H9 (cell line): ENCODE data around the gene SEPTIN2. TPM values are rescaled to one million over a fixed set of nuclear protein-coding genes. Genes with fewer than 3 reads are reported as not detected.

Experiments
- DNase-seq: peaks from one replicate; pipeline ENCODE4 v3.0.0-alpha.2; 2017
- H2AFZ ChIP-seq: one replicate; pipeline ENCODE4 v1.6.1; 2013; ENCODE audit warnings: mild to moderate bottlenecking, low read length, control low read depth, moderate library complexity
- H2AK5ac ChIP-seq: 2 replicates; pipeline ENCODE4 v1.6.1; 2013; ENCODE audit warnings: low read length, control low read depth, mixed read lengths; ENCODE audit not compliant: insufficient read length
- H2BK120ac ChIP-seq: one replicate; pipeline ENCODE4 v1.6.1; 2013; ENCODE audit warnings: low read depth, mild to moderate bottlenecking, low read length, control low read depth, inconsistent platforms; ENCODE audit not compliant: poor library complexity, severe bottlenecking
- H2BK12ac ChIP-seq: 2 replicates; pipeline ENCODE4 v1.6.1; 2013; ENCODE audit warnings: low read length, control low read depth, mixed read lengths, low read depth; ENCODE audit not compliant: insufficient read length
- H2BK15ac ChIP-seq: 2 replicates; pipeline ENCODE4 v1.6.1; 2013; ENCODE audit warnings: low read depth, low read length, control low read depth
- H2BK20ac ChIP-seq: one replicate; pipeline ENCODE4 v1.6.1; 2013; ENCODE audit warnings: low read depth, mild to moderate bottlenecking, low read length, control low read depth, inconsistent platforms; ENCODE audit not compliant: poor library complexity, severe bottlenecking
- H2BK5ac ChIP-seq: 2 replicates; pipeline ENCODE4 v1.6.1; 2013; ENCODE audit warnings: low read length, control low read depth, mixed read lengths; ENCODE audit not compliant: insufficient read length
- H3K14ac ChIP-seq: 2 replicates; pipeline ENCODE4 v1.6.1; 2013; ENCODE audit warnings: low read length, control low read depth; ENCODE audit not compliant: insufficient read depth
- H3K18ac ChIP-seq: 2 replicates; pipeline ENCODE4 v1.6.1; 2013; ENCODE audit warnings: low read depth, mild to moderate bottlenecking, mixed read lengths, low read length, control low read depth; ENCODE audit not compliant: insufficient read length
- H3K23ac ChIP-seq: 2 replicates; pipeline ENCODE4 v1.6.1; 2013; ENCODE audit warnings: low read length, control low read depth, mixed read lengths, low read depth; ENCODE audit not compliant: insufficient read length
- H3K23me2 ChIP-seq: 2 replicates; pipeline ENCODE4 v1.6.1; 2013; ENCODE audit warnings: low read depth, mild to moderate bottlenecking, mixed read lengths, low read length, control low read depth; ENCODE audit not compliant: insufficient read length, poor library complexity, severe bottlenecking
- H3K27ac ChIP-seq: 2 replicates; pipeline ENCODE4 v1.5.1; 2013; ENCODE audit warnings: low read length, control low read depth, mixed read lengths, low read depth; ENCODE audit not compliant: insufficient read length
- H3K27me3 ChIP-seq: 2 replicates; pipeline ENCODE4 v1.6.1; 2013; ENCODE audit warnings: low read length, control low read depth, inconsistent platforms; ENCODE audit not compliant: insufficient read depth
- H3K4ac ChIP-seq: 2 replicates; pipeline ENCODE4 v1.6.1; 2013; ENCODE audit warnings: low read depth, mild to moderate bottlenecking, control low read depth, inconsistent platforms, low read length, moderate library complexity
- H3K4me1 ChIP-seq: 2 replicates; pipeline ENCODE4 v1.6.1; 2013; ENCODE audit warnings: low read length, control low read depth, inconsistent platforms; ENCODE audit not compliant: insufficient read depth
- H3K4me2 ChIP-seq: 2 replicates; pipeline ENCODE4 v1.6.1; 2013; ENCODE audit warnings: low read length, control low read depth, mixed read lengths; ENCODE audit not compliant: insufficient read length, insufficient read depth
- H3K56ac ChIP-seq: 2 replicates; pipeline ENCODE4 v1.6.1; 2013; ENCODE audit warnings: low read depth, mild to moderate bottlenecking, mixed read lengths, low read length, control low read depth; ENCODE audit not compliant: insufficient read length
- H3K79me1 ChIP-seq: 2 replicates; pipeline ENCODE4 v1.6.1; 2013; ENCODE audit warnings: low read depth, mild to moderate bottlenecking, moderate library complexity, low read length, control low read depth, inconsistent platforms; ENCODE audit not compliant: insufficient read depth, poor library complexity, severe bottlenecking
- H3K79me2 ChIP-seq: 2 replicates; pipeline ENCODE4 v1.6.1; 2013; ENCODE audit warnings: low read length, control low read depth, inconsistent platforms; ENCODE audit not compliant: insufficient read depth
- H3K9ac ChIP-seq: 2 replicates; pipeline ENCODE4 v1.6.1; 2013; ENCODE audit warnings: low read length, control low read depth, mixed read lengths; ENCODE audit not compliant: insufficient read length; ENCODE audit errors: extremely low read depth
- H3K9me3 ChIP-seq: one replicate; pipeline ENCODE4 v1.6.1; 2013; ENCODE audit warnings: low read depth, low read length, inconsistent platforms; ENCODE audit not compliant: control insufficient read depth
- H3T11ph ChIP-seq: one replicate; pipeline ENCODE4 v1.6.1; 2013; ENCODE audit warnings: mild to moderate bottlenecking, low read length, control low read depth, inconsistent platforms
- H4K20me1 ChIP-seq: one replicate; pipeline ENCODE4 v1.6.1; 2013; ENCODE audit not compliant: control insufficient read depth, insufficient read length, insufficient read depth
- H4K5ac ChIP-seq: 2 replicates; pipeline ENCODE4 v1.6.1; 2013; ENCODE audit warnings: low read depth, mild to moderate bottlenecking, mixed read lengths, low read length, control low read depth; ENCODE audit not compliant: insufficient read length
- H4K8ac ChIP-seq: replicated peaks from 2 replicates; pipeline ENCODE4 v1.6.1; 2013; ENCODE audit warnings: low read length, control low read depth, mixed read lengths, low read depth; ENCODE audit not compliant: insufficient read length
- H4K91ac ChIP-seq: 2 replicates; pipeline ENCODE4 v1.6.1; 2013; ENCODE audit warnings: low read depth, mild to moderate bottlenecking, moderate library complexity, mixed read lengths, low read length, control low read depth; ENCODE audit not compliant: insufficient read length
- H3K27ac Mint-ChIP-seq, 3 experiments: 2 replicates in 2 of 3; 3 replicates in 1 of 3; pipeline ENCODE4 v1.8.0; 2020 to 2021; ENCODE audit warnings: mixed read lengths in 3 of 3, mild to moderate bottlenecking in 1 of 3, moderate library complexity in 1 of 3
- H3K27me3 Mint-ChIP-seq: 2 replicates; pipeline ENCODE4 v1.8.0; 2021; ENCODE audit warnings: low read depth, mild to moderate bottlenecking, moderate library complexity, mixed read lengths
- H3K36me3 Mint-ChIP-seq, 3 experiments: 2 replicates in 2 of 3; 3 replicates in 1 of 3; pipeline ENCODE4 v1.8.0; 2020 to 2021; ENCODE audit warnings: low read depth in 3 of 3, mixed read lengths in 3 of 3; ENCODE audit not compliant: insufficient read depth in 1 of 3
- H3K4me1 Mint-ChIP-seq, 2 experiments: 2 replicates each; pipeline ENCODE4 v1.8.0; 2020; ENCODE audit warnings: mixed read lengths in 2 of 2
- H3K4me3 Mint-ChIP-seq, 2 experiments: 2 replicates in 1 of 2; 3 replicates in 1 of 2; pipeline ENCODE4 v1.8.0; 2020 to 2021; ENCODE audit warnings: mild to moderate bottlenecking in 2 of 2, mixed read lengths in 2 of 2, moderate library complexity in 1 of 2
- H3K9me3 Mint-ChIP-seq, 2 experiments: 2 replicates in 1 of 2; 3 replicates in 1 of 2; pipeline ENCODE4 v1.8.0; 2020; ENCODE audit warnings: mild to moderate bottlenecking in 2 of 2, mixed read lengths in 2 of 2, moderate library complexity in 1 of 2
- CTCF ChIP-seq: fragments of 200-600 bp; sonication (generic); conservative IDR thresholded peaks from 3 replicates; pipeline ENCODE4 v1.8.0; 2021; ENCODE audit warnings: antibody characterized with exemption, mild to moderate bottlenecking
- WGBS: extraction: QIAGEN DNeasy Blood & Tissue Kit; methylation state at CpG from one replicate; pipeline ENCODE4 v1.1.7; 2013; ENCODE audit warnings: missing lambda C conversion rate, low lambda C conversion rate, mixed read lengths; ENCODE audit not compliant: insufficient read length; ENCODE audit errors: extremely low coverage; 5-methylcytosine and 5-hydroxymethylcytosine counted together
- total RNA-seq: library from RNA; stranded (reverse); gene quantifications from 2 replicates; pipeline ENCODE4 v1.2.1, GENCODE V29; 2021

Gene SEPTIN2
- total RNA-seq, 1 experiment from 2014 or later = 385 TPM

GRCh38 chr2:241268716-241269445 lies 46.8 kb upstream of the SEPTIN2 start:
- H4K91ac ChIP-seq = no peak overlapping the region
- no peak overlapping the region for H2AK5ac ChIP-seq
- no peak overlapping the region for H4K8ac ChIP-seq
- no peak overlapping the region for H2BK5ac ChIP-seq
- no peak overlapping the region for H2BK15ac ChIP-seq
- no peak overlapping the region for H3K4me2 ChIP-seq
- H3K27me3 ChIP-seq = no peaks in the 10 kb centered on the region
- peaks cover 33 to 44% of the 10 kb centered on the region in 2 experiments for H3K4me1 Mint-ChIP-seq
- no peak overlapping the region for H3K27ac ChIP-seq
- no peak overlapping the region for H3K4me3 Mint-ChIP-seq
- peaks cover 24 to 44% (median 29%) of the 10 kb centered on the region in 3 experiments; a peak in 6 of 7 replicates for H3K36me3 Mint-ChIP-seq
- H3K14ac ChIP-seq = no peak overlapping the region
- H3K27me3 Mint-ChIP-seq = no peaks in the 10 kb centered on the region
- H3K9ac ChIP-seq = no peak overlapping the region
- no CpG with 5 or more reads among the region's 14 CpGs for WGBS
- H3K18ac ChIP-seq = no peak overlapping the region
- H3K79me2 ChIP-seq = peaks cover 15% of the 10 kb centered on the region; the same call in 1 of the 2 replicates
- H4K20me1 ChIP-seq = peaks cover 2% of the 10 kb centered on the region
- H3K9me3 Mint-ChIP-seq = no peaks in the 10 kb centered on the region
- no peak overlapping the region for H3K4ac ChIP-seq
- H3T11ph ChIP-seq = no peak overlapping the region
- 0 out of 7 replicates have a peak overlapping the region, but pooled peaks of 1 of the 3 experiments have one; percentile 62 for H3K27ac Mint-ChIP-seq
- H2BK20ac ChIP-seq = no peak overlapping the region
- no peak overlapping the region for H4K5ac ChIP-seq
- H3K79me1 ChIP-seq = peaks cover 8% of the 10 kb centered on the region
- no peaks in the 10 kb centered on the region; the same call in 1 of the 2 replicates for H3K4me1 ChIP-seq
- H2BK12ac ChIP-seq = no peak overlapping the region
- H3K9me3 ChIP-seq = no peaks in the 10 kb centered on the region
- H3K23me2 ChIP-seq = peaks cover 6% of the 10 kb centered on the region
- H2BK120ac ChIP-seq = no peak overlapping the region
- no peak overlapping the region for H3K56ac ChIP-seq
- peak; percentile 18 for DNase-seq
- TF ChIP-seq CTCF = no peak
- no peak overlapping the region for H2AFZ ChIP-seq
- H3K23ac ChIP-seq = no peak overlapping the region
